ENCODE data around the gene ATG12. TPM values are rescaled to one million over a fixed set of nuclear protein-coding genes. Genes with fewer than 3 reads are reported as not detected.

Gene ATG12
- polyA plus RNA-seq, 1 of the 3 experiments (the other 2 are of a cell fraction) = 29.1 TPM

- ChIA-PET POLR2A (no interaction called here), CTCF (interaction anchor here (1.2 kb wide), 1 partner anchor 16 kb away, joined by 3 read pairs; no protein-coding TSS in a partner anchor)
- peaks cover 0 to 14% of the 10 kb centered on the region in 2 experiments; a peak in 3 of 4 replicates for H3K4me1 ChIP-seq (ENCODE audit: control insufficient read depth in 1 of 2, insufficient read depth in 2 of 2, low read depth in 1 of 2, low read length in 1 of 2)
Observed at GRCh38 chr5:115858396-115858795, 17.0 kb upstream of the ATG12 start.

GRCh38 chr5:115857626-115858349, 16.4 kb upstream of the ATG12 start:
- WGBS (ENCODE audit: low lambda C conversion rate) = 91% methylated on average over 2 of the region's 2 CpGs
- Histone ChIP-seq H4K20me1 (ENCODE audit: insufficient read depth) (peaks cover 20% of the 10 kb centered on the region), H3K9ac (no peak overlapping the region), H3K4me2 (no peak overlapping the region), H3K9me3 (no peaks in the 10 kb centered on the region), H3K36me3 (replicated peaks in 1 of 2; ENCODE audit: control insufficient read depth in 1 of 2, insufficient read depth in 2 of 2, low read length in 1 of 2) (no peaks in the 10 kb centered on the region), H2AFZ (ENCODE audit: low read depth) (no peak overlapping the region), H3K4me3 (ENCODE audit: low read depth in 2 of 2, low read length in 1 of 2) (no peak overlapping the region), H3K4me1 (ENCODE audit: control insufficient read depth in 1 of 2, insufficient read depth in 2 of 2, low read depth in 1 of 2, low read length in 1 of 2) (peaks cover 0 to 14% of the 10 kb centered on the region in 2 experiments; a peak in 3 of 4 replicates), H3K27me3 (ENCODE audit: insufficient read depth) (no peaks in the 10 kb centered on the region), H3K79me2 (ENCODE audit: insufficient read depth) (peaks cover 88% of the 10 kb centered on the region), H3K9me2 (no peaks in the 10 kb centered on the region), H3F3A (replicated peaks; ENCODE audit: insufficient read depth) (peaks cover 4% of the 10 kb centered on the region), H3K27ac (ENCODE audit: low read depth in 2 of 2, low read length in 1 of 2) (peak overlapping the region in 1 of 2 experiments; percentile 25; a peak in 2 of 4 replicates)
- DNase-seq = no peak
- CTCF ChIA-PET = interaction anchor here (1.2 kb wide), 1 partner anchor 17 kb away, joined by 3 read pairs; no protein-coding TSS in a partner anchor
- POLR2A ChIA-PET = no interaction called here
- TF ChIP-seq SMC3 (IDR thresholded peaks at IDR 0.05; ENCODE audit: low read depth, low read length) (no peak), REST (IDR thresholded peaks at IDR 0.05; ENCODE audit: low read depth, low read length) (no peak), ZBTB33 (IDR thresholded peaks at IDR 0.05; ENCODE audit: borderline replicate concordance, low read depth) (no peak), RXRA (IDR thresholded peaks at IDR 0.05; ENCODE audit: borderline replicate concordance, low read depth) (no peak), USF1 (IDR thresholded peaks at IDR 0.05; ENCODE audit: borderline replicate concordance, low read depth) (no peak), TAF1 (IDR thresholded peaks at IDR 0.05; ENCODE audit: borderline replicate concordance, low read depth, low read length) (no peak), GATA2 (CRISPR knock-in tag; IDR thresholded peaks at IDR 0.05) (no peak), USF2 (IDR thresholded peaks at IDR 0.05; ENCODE audit: borderline replicate concordance, low read depth, low read length) (no peak), GABPA (IDR thresholded peaks at IDR 0.05; ENCODE audit: low read depth) (no peak), EP300 (IDR thresholded peaks at IDR 0.05; ENCODE audit: borderline replicate concordance in 1 of 2, low read depth in 1 of 2, low read length in 1 of 2) (no peak)

More at GRCh38 chr5:115858396-115858795, 17.0 kb upstream of the ATG12 start:
- no peak overlapping the region for H3K9ac ChIP-seq
- peak overlapping the region in 1 of 2 experiments; percentile 25; a peak in 1 of 4 replicates for H3K27ac ChIP-seq (ENCODE audit: low read depth in 2 of 2, low read length in 1 of 2)
- no peak overlapping the region for H3K4me2 ChIP-seq
- peaks cover 20% of the 10 kb centered on the region for H4K20me1 ChIP-seq (ENCODE audit: insufficient read depth)
- H3K9me2 ChIP-seq = no peaks in the 10 kb centered on the region
- peaks cover 4% of the 10 kb centered on the region for H3F3A ChIP-seq (replicated peaks; ENCODE audit: insufficient read depth)
- TF ChIP-seq MAX (IDR thresholded peaks at IDR 0.05; ENCODE audit: low read depth) (no peak), SMC3 (IDR thresholded peaks at IDR 0.05; ENCODE audit: low read depth, low read length) (no peak), FOSL2 (IDR thresholded peaks at IDR 0.05; ENCODE audit: borderline replicate concordance, low read depth) (no peak), IRF3 (IDR thresholded peaks at IDR 0.05; ENCODE audit: low read depth, low read length) (no peak), RAD21 (IDR thresholded peaks at IDR 0.05; ENCODE audit: low read length) (no peak), FOXM1 (IDR thresholded peaks at IDR 0.05; ENCODE audit: low read depth) (no peak), NFIC (IDR thresholded peaks at IDR 0.05; ENCODE audit: borderline replicate concordance) (no peak)
- no peaks in the 10 kb centered on the region for H3K36me3 ChIP-seq (replicated peaks in 1 of 2; ENCODE audit: control insufficient read depth in 1 of 2, insufficient read depth in 2 of 2, low read length in 1 of 2)
- no peak overlapping the region for H2AFZ ChIP-seq (ENCODE audit: low read depth)
- H3K9me3 ChIP-seq = no peaks in the 10 kb centered on the region
- DNase-seq = no peak
- peaks cover 88% of the 10 kb centered on the region for H3K79me2 ChIP-seq (ENCODE audit: insufficient read depth)
- no peaks in the 10 kb centered on the region for H3K27me3 ChIP-seq (ENCODE audit: insufficient read depth)
- H3K4me3 ChIP-seq (ENCODE audit: low read depth in 2 of 2, low read length in 1 of 2) = no peak overlapping the region
- 92% methylated on average over 3 of the region's 3 CpGs for WGBS (ENCODE audit: low lambda C conversion rate)

All from SK-N-SH (cell line).